ENCODE results near the gene AGTRAP.

AGTRAP gene, protein sequence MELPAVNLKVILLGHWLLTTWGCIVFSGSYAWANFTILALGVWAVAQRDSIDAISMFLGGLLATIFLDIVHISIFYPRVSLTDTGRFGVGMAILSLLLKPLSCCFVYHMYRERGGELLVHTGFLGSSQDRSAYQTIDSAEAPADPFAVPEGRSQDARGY

DNA sequence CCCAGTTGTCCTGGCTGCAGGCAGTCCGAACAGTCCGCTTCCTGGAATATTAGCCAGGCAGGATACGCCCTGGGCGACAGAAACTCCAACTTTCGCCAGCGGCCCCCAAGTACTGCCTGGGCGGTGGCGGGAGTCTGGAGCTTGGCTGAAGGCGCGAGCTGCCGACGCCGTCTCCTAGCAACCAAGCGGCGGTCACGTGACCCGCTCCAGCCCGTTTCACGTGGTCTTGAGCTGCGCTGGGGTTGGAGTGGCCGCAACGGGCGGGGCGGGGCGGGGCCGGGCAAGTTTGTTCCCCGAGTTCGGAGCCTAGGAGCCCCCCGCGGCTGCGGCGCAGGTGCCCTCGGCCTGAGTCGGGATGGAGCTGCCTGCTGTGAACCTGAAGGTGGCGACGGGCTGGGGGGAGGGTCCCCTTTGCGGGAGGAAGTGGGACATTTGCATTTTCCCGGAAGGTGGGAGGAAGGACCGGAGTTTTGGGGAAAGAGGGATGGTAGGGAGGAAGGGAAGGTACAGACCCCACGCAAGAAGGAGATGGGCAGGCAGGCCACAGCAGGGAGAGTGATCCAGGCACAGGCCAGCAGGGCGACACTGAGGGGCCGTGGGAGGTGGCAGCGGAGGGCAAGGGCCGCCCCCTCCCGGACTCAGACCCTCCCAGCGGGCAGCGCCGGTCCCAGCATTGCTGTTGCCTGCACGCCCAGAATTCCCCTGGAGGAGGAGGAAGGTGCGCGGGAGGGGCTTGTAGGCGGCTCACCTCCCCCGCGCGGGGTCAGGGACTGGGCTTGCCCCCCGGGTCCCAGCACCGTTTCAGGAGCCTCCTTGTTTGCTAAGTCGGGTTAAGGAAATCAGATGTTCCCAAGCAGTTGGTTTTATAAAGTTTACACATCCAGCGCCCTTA, at the start of gene AGTRAP:
Gene AGTRAP, plus strand, starts transcription at position 283 of the 892 bp plus-strand sequence. Its CDS starts 73 bp downstream, at position 356.
- peaks cover 8 to 60% (median 34%) of the 10 kb centered on the region in 5 donors for H3K4me1 ChIP-seq (ENCODE audit: control insufficient read depth in 5 of 5, insufficient read depth in 5 of 5, low read length in 5 of 5)
- no peaks in the 10 kb centered on the region for H3K27me3 ChIP-seq (ENCODE audit: control insufficient read depth in 5 of 5, insufficient read depth in 4 of 5, low read length in 5 of 5)

DNA sequence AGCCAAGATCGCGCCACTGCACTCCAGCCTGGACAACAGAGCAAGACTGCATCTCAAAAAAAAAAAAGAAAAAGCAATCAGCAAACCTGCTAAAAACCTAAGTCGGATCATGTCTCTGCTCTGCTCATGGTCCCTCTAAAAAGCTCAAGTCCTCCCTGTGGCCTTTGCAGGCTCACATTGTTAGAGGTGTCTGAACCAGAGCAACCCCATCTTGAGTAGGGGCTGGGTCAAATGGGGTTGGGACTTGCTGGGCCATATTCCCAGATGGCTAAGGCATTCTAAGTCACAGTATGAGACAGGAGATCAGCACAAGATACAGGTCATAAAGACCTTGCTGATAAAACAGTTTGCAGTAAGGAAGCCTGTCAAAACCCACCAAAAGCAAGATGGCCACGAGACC, 47.4 kb upstream of the AGTRAP start:
- no peak overlapping the region for H3K27ac ChIP-seq (ENCODE audit: low read depth, low read length)
- H3K36me3 ChIP-seq (ENCODE audit: control insufficient read depth in 5 of 5, insufficient read depth in 5 of 5, low read length in 5 of 5): no peaks in the 10 kb centered on the region
- H3K4me1 ChIP-seq (ENCODE audit: control insufficient read depth in 5 of 5, insufficient read depth in 5 of 5, low read length in 5 of 5): peaks cover 0 to 25% (median 8%) of the 10 kb centered on the region in 5 donors
- H3K27me3 ChIP-seq (ENCODE audit: control insufficient read depth in 5 of 5, insufficient read depth in 4 of 5, low read length in 5 of 5): peaks cover 22 to 50% (median 35%) of the 10 kb centered on the region in 5 donors
- H3K9ac ChIP-seq (ENCODE audit: low read length in 5 of 5): no peak overlapping the region
- no peaks in the 10 kb centered on the region for H3K9me3 ChIP-seq (ENCODE audit: control insufficient read depth in 5 of 5, low read length in 5 of 5)
- H3K4me3 ChIP-seq (ENCODE audit: low read depth in 1 of 5, low read length in 5 of 5): no peak overlapping the region

More for the DNA sequence above, at the start of gene AGTRAP:
- H3K27ac ChIP-seq (ENCODE audit: low read depth, low read length): peak within 1 kb of the TSS; percentile 86
- H3K36me3 ChIP-seq (ENCODE audit: control insufficient read depth in 5 of 5, insufficient read depth in 5 of 5, low read length in 5 of 5): no peaks in the 10 kb centered on the region
- no peaks in the 10 kb centered on the region for H3K9me3 ChIP-seq (ENCODE audit: control insufficient read depth in 5 of 5, low read length in 5 of 5)
- H3K9ac ChIP-seq (ENCODE audit: low read length in 5 of 5): peak within 1 kb of the TSS; percentile 57 to 97 (median 92)
- H3K4me3 ChIP-seq (ENCODE audit: low read depth in 1 of 5, low read length in 5 of 5): peak within 1 kb of the TSS; percentile 83 to 98 (median 97)

DNA sequence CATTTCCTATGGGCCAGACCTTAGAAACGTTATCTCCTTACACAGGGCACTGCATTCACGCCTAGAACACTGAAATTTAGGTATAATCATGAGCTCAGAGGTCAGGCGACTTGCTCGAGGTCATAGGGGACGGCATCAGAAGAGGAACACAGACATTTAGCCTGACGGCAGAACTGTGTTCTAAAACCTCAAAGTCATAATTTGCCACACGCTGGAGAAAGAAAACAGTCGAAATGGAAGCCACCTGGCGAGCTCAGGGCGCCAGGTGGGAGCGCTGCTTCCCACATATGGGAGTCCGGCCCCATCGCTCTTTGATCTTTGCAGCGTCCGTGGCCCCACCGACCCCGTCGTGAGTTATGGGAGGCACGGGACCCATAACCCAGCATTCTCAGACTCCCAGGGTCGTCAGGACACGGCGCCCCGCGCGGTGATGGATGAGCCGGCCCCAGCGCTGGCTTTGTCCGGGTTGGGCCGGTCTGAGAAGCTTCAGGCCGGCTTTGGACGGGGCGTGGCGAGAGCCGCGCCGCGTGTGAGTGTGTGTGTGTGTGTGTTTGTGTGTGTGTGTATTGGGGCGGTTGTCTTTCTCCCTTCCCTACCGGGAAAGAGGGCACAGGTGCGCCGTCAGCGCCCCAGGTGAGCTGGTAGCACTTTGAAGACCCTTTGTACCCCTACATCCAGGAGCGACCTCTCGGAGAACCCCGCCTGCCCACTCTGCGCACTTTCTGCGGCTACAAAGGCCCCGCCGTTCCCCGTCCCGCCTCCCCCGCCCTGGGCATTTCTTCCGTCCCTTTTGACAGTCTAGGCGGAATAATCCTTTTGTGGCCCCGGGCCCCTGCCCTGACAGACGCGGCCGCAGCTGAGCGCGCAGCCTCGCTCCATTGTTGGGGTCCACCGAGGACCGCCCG, 45.3 kb upstream of the AGTRAP start:
- Histone ChIP-seq H3K27ac (ENCODE audit: low read depth, low read length) (no peak overlapping the region), H3K4me3 (ENCODE audit: low read depth in 1 of 5, low read length in 5 of 5) (peak overlapping the region in 3 of 5 donors; percentile 31 to 35 (median 31)), H3K27me3 (ENCODE audit: control insufficient read depth in 5 of 5, insufficient read depth in 4 of 5, low read length in 5 of 5) (peaks cover 35 to 56% (median 49%) of the 10 kb centered on the region in 5 donors), H3K9me3 (ENCODE audit: control insufficient read depth in 5 of 5, low read length in 5 of 5) (no peaks in the 10 kb centered on the region), H3K4me1 (ENCODE audit: control insufficient read depth in 5 of 5, insufficient read depth in 5 of 5, low read length in 5 of 5) (peaks cover 0 to 25% (median 8%) of the 10 kb centered on the region in 5 donors), H3K9ac (ENCODE audit: low read length in 5 of 5) (no peak overlapping the region), H3K36me3 (ENCODE audit: control insufficient read depth in 5 of 5, insufficient read depth in 5 of 5, low read length in 5 of 5) (no peaks in the 10 kb centered on the region)

DNA sequence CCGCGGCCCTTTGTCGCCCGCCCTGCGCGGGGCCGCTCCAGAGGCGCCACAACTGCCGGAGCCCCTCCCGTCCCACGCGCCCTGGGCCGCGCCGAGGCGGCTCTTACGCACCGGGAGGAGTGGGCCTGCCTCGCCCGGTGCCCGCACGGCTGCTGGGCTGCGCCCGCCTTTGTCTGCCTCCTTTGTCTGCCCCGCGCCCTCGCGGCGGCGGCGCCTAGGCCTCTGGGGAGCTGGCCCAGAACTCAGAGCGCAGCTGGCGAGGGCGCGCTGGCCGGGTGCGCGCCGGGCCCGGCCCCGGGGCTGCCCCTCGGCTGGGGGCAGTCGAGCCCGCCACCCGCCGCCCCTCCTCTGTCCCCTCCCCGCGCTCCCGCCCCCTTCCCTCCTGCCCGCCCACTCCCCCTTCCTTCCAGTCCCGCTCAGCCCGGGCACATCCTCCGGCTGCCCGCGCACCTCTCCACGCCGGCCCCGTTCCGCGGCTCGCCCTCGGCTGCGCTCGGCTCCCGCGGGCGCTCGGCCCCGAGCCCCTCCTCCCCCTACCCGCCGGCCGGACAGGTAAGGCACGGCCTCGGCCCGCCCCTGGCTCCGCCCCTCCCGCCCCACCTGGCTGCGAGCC, 44.5 kb upstream of the AGTRAP start, which contains the start of gene DRAXIN:
Gene DRAXIN, plus strand, starts transcription at position 409 of the 613 bp plus-strand sequence. CDS start 14,549 bp downstream, outside the sequence.
- no peak within 1 kb of the TSS for H3K9ac ChIP-seq (ENCODE audit: low read length in 5 of 5)
- peaks cover 0 to 25% (median 8%) of the 10 kb centered on the region in 5 donors for H3K4me1 ChIP-seq (ENCODE audit: control insufficient read depth in 5 of 5, insufficient read depth in 5 of 5, low read length in 5 of 5)
- no peaks in the 10 kb centered on the region for H3K9me3 ChIP-seq (ENCODE audit: control insufficient read depth in 5 of 5, low read length in 5 of 5)
- peak within 1 kb of the TSS in 3 of 5 donors; percentile 31 to 35 (median 31) for H3K4me3 ChIP-seq (ENCODE audit: low read depth in 1 of 5, low read length in 5 of 5)
- no peaks in the 10 kb centered on the region for H3K36me3 ChIP-seq (ENCODE audit: control insufficient read depth in 5 of 5, insufficient read depth in 5 of 5, low read length in 5 of 5)
- no peak within 1 kb of the TSS for H3K27ac ChIP-seq (ENCODE audit: low read depth, low read length)
- peaks cover 35 to 60% (median 49%) of the 10 kb centered on the region in 5 donors for H3K27me3 ChIP-seq (ENCODE audit: control insufficient read depth in 5 of 5, insufficient read depth in 4 of 5, low read length in 5 of 5)

DNA sequence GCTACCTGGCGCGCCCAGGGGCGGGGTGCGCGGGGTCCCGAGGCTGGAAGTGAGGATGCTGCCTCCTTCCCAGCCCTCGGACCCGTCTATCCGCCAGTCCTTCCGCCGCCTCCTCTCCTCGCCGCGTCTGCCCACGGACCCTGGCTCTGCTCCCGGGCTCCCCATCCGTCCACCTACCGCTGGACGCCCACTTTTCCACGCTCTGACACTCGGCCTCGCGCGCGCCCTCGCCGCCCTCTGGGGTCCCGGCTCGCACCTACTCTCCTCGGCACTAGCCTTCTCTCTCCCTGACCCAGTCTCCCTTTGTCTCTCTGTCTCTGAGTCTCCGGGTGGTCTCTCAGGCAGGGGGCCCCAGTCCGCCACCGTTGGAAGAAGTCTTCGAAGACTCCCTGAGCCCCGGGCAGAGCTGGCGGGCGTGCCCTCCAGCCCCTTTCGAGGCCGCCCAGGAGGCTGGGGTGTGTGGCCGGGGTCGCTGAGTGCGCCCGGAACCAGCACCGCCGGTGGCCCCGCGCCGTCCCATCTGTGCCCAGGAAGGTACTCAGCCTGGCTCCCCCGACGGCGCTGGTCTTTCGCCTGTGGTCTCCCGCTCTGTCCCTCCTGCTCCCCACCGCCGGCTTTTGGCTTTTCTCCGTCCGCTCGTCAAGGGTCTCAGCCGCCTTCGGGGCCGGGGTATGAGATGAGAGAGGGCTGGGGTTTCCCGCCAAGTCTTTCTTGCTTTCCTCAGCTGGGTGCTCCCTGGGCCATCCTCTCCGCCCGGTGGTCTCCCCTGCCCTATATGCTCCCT, 43.8 kb upstream of the AGTRAP start:
- Histone ChIP-seq H3K9me3 (ENCODE audit: control insufficient read depth in 5 of 5, low read length in 5 of 5) (no peaks in the 10 kb centered on the region), H3K9ac (ENCODE audit: low read length in 5 of 5) (no peak overlapping the region), H3K36me3 (ENCODE audit: control insufficient read depth in 5 of 5, insufficient read depth in 5 of 5, low read length in 5 of 5) (no peaks in the 10 kb centered on the region), H3K4me1 (ENCODE audit: control insufficient read depth in 5 of 5, insufficient read depth in 5 of 5, low read length in 5 of 5) (peaks cover 0 to 25% (median 8%) of the 10 kb centered on the region in 5 donors), H3K4me3 (ENCODE audit: low read depth in 1 of 5, low read length in 5 of 5) (no peak overlapping the region), H3K27me3 (ENCODE audit: control insufficient read depth in 5 of 5, insufficient read depth in 4 of 5, low read length in 5 of 5) (peaks cover 35 to 61% (median 49%) of the 10 kb centered on the region in 5 donors), H3K27ac (ENCODE audit: low read depth, low read length) (no peak overlapping the region)

DNA sequence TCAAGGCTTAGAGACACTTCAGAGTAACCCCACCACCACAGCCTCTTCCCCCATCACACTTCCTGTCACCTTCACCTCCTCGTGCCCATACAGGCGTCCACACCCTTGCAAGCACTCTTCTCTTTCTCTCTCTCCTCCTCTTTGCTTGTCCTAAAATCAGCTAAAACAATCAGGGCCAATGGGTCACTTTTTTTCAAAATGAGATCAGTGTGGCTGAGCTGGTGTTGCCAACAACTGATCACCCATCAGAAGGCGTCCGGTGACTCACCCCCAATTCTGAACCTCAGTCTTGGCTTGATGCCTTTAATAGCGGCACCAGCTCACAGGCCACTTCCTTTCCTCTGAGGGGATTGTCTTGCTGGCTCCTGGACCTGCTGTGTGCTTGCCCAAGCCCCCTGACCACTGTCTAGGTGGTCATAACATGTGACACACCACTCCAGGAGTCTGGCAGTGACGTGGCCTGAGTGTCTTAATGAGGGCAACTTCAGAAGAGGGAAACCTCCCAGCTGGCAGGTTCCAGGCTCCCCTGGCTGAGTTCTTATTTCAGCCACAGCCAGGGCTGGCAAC, 42.8 kb upstream of the AGTRAP start:
- no peak overlapping the region for H3K27ac ChIP-seq (ENCODE audit: low read depth, low read length)
- peaks cover 40 to 70% (median 48%) of the 10 kb centered on the region in 5 donors for H3K27me3 ChIP-seq (ENCODE audit: control insufficient read depth in 5 of 5, insufficient read depth in 4 of 5, low read length in 5 of 5)
- H3K9me3 ChIP-seq (ENCODE audit: control insufficient read depth in 5 of 5, low read length in 5 of 5): no peaks in the 10 kb centered on the region
- H3K36me3 ChIP-seq (ENCODE audit: control insufficient read depth in 5 of 5, insufficient read depth in 5 of 5, low read length in 5 of 5): no peaks in the 10 kb centered on the region
- H3K4me1 ChIP-seq (ENCODE audit: control insufficient read depth in 5 of 5, insufficient read depth in 5 of 5, low read length in 5 of 5): peaks cover 0 to 25% (median 8%) of the 10 kb centered on the region in 5 donors
- no peak overlapping the region for H3K9ac ChIP-seq (ENCODE audit: low read length in 5 of 5)
- H3K4me3 ChIP-seq (ENCODE audit: low read depth in 1 of 5, low read length in 5 of 5): no peak overlapping the region

DNA sequence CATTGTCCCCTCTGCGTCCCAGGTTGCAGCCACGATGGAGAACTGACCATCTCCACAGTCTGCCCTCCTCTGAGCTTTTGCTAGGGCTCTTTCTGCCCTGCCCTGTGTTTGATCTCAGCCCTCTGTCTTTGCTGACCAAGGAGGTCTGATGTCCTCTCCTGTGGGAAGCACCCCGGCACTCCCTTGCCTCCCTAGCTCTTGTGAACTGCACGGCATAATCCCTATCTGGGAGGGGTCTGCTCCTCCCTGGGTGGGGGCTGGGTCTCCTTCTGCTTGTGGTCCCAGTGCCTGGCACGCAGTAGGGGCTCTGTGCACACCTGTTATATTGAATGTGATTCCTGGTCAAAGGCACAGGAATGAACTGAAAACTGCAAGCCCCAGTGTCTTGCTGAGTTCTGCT, 42.0 kb upstream of the AGTRAP start:
- no peaks in the 10 kb centered on the region for H3K36me3 ChIP-seq (ENCODE audit: control insufficient read depth in 5 of 5, insufficient read depth in 5 of 5, low read length in 5 of 5)
- no peak overlapping the region for H3K9ac ChIP-seq (ENCODE audit: low read length in 5 of 5)
- no peak overlapping the region for H3K27ac ChIP-seq (ENCODE audit: low read depth, low read length)
- H3K27me3 ChIP-seq (ENCODE audit: control insufficient read depth in 5 of 5, insufficient read depth in 4 of 5, low read length in 5 of 5): peaks cover 38 to 66% (median 50%) of the 10 kb centered on the region in 5 donors
- H3K4me3 ChIP-seq (ENCODE audit: low read depth in 1 of 5, low read length in 5 of 5): no peak overlapping the region
- peaks cover 0 to 25% (median 8%) of the 10 kb centered on the region in 5 donors for H3K4me1 ChIP-seq (ENCODE audit: control insufficient read depth in 5 of 5, insufficient read depth in 5 of 5, low read length in 5 of 5)
- H3K9me3 ChIP-seq (ENCODE audit: control insufficient read depth in 5 of 5, low read length in 5 of 5): no peaks in the 10 kb centered on the region

DNA sequence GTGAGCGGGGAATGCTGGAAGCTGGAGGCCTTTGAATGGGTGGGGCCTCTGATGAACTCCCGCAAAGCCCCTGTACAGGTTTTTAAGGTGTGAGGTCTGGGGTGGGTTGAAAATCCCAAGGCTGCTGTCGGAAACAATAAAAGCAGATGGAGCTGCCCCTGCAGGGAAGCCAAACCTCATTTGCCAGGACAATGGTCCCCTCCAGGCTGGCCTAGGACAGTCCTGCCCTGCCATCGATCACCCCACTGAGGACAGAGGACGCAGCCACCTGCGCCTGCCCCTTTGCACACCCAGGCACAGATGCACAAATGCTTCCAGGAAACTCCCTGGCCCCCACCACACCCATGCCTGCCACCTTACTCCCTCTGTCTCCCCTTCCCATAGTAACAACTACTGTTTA, 40.1 kb upstream of the AGTRAP start:
- H3K27ac ChIP-seq (ENCODE audit: low read depth, low read length): no peak overlapping the region
- no peaks in the 10 kb centered on the region for H3K9me3 ChIP-seq (ENCODE audit: control insufficient read depth in 5 of 5, low read length in 5 of 5)
- H3K27me3 ChIP-seq (ENCODE audit: control insufficient read depth in 5 of 5, insufficient read depth in 4 of 5, low read length in 5 of 5): peaks cover 35 to 55% (median 43%) of the 10 kb centered on the region in 5 donors
- peaks cover 0 to 23% (median 5%) of the 10 kb centered on the region in 5 donors for H3K4me1 ChIP-seq (ENCODE audit: control insufficient read depth in 5 of 5, insufficient read depth in 5 of 5, low read length in 5 of 5)
- H3K4me3 ChIP-seq (ENCODE audit: low read depth in 1 of 5, low read length in 5 of 5): no peak overlapping the region
- no peak overlapping the region for H3K9ac ChIP-seq (ENCODE audit: low read length in 5 of 5)
- H3K36me3 ChIP-seq (ENCODE audit: control insufficient read depth in 5 of 5, insufficient read depth in 5 of 5, low read length in 5 of 5): no peaks in the 10 kb centered on the region

Data from subcutaneous abdominal adipose tissue (tissue), 5 donors.